CD4-positive, alpha-beta T cell treated with Interleukin-1 beta for 1 hour (primary cell): Measurements from ENCODE around the gene NRG2.

ENCODE experiments used
- DNase-seq, 2 donors: peaks; one replicate each; pipeline ENCODE4 v3.0.0-alpha.2; 2020 to 2022

NRG2 gene

GRCh38 chr5:139872851-139873794 lies 170.0 kb downstream of the NRG2 start:
- no peak for DNase-seq

DNA sequence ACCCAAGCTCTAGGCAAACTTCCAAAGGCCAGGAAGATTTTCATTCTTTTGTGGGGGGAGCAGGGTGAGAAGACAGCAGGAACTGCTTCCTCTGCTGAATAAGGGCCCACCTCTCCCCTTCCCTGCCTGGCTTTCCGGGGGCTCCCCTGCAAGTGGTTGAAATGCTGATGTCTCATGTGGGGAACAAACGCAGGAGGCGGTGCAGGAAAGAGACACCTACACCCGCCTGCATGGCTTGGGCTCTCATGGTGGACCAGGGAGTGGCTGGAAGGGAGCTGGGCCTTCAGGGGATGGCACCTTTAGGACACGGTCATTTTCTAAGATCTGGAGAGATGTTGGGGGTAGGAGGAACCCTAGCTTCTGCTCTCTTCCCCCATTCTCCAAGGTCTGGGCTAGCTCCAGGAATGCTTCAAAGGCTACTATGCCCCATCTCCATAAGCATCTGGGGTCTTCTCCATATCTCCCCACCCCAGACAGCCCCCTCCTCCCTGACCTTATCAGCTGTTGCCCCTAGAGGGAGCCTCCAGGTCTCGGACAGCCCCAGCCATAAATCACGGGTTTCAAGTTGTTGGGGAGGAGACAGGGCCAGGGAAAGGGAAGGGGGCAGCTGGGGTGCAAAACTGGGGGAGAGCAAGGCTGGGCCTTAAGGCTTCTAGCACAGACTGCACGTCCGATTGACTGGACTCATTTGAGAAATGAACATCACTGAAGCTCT lies 170.9 kb downstream of the NRG2 start:
- no peak for DNase-seq

DNA sequence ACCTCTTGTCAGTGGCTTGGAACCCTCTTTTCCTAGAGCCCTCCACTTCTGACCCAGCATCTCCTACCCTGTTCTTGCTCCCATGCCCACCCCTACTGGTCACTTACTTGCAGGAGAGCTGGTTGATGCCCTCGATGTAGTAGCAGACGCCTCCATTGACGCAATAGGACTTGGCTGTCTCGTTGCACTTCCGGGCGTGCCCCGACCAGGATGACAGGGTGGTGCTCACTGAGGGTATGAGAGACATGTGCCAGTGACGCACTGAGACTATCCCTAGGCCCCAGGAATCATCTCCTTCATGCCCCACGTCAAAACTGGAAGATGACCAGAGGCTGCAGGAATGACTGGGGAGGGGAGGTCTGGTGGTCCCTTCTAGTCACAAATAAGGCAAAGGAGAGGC lies 171.5 kb downstream of the NRG2 start:
- DNase-seq, result no peak

DNA sequence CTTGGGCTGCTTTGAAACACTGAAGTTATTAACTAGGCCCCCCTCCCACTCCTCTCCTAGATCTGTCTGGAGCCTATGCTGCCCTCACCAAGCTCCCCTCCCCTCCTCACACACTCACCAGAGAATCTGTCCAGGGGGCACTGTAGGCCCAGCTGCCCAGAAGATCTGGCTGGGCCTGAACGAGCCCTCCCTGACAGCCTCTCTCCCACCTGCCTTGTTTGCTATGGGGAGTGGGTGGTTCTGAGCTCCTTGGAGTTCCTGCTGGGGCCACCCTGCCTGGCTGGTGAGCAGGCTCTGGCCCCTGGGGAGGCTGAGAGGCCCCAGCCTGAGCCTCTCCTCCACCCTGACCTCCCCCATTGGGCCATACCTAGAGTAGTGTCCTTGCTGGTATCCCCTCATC lies 172.4 kb downstream of the NRG2 start:
- DNase-seq, result no peak

GRCh38 chr5:139869042-139869790 lies 173.9 kb downstream of the NRG2 start:
- DNase-seq, result no peak

DNA sequence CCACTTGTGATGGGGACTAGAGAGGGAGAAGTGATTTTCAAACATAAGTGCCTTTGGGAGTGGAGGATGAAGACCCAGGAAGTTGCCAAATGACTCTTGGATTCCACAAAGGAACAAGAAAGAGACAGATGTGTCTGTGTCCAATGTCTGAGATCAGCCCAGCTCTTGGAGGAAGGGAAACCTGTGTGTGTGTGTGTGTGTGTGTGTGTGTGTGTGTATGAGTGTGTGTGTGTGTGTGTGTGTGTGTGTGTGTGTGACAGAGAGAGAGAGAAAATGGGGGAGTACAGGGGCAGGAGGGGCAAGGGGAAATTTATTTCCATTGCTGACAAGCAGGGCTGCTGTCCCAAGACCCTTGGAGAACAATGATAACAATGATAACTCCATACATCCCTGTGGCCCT lies 175.5 kb downstream of the NRG2 start:
- DNase-seq, result no peak

DNA sequence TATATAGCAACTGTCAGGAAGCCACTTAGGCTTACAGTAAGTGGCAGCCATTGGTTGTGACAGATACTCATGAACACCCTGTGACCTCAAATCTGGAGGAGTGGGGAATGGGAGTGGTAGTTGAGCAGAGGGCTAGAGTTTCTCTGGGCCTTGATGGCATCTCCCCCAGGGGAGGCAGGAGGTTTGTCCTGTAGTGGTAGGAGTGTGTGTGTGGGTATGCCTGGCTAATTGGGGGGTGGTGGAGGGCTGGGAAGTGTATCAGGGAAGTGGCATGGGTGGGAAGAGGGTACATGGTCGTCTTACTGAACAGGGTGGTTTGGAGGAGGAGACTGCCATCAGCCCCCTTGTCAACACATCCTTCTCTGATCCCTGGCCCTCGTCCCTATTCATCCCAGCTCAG lies 176.0 kb downstream of the NRG2 start:
- no peak for DNase-seq

- no peak for DNase-seq
Observed at GRCh38 chr5:139864716-139865483, 178.2 kb downstream of the NRG2 start.

- DNase-seq, result peak; percentile 31 to 51
Observed at GRCh38 chr5:139863855-139864558, 179.1 kb downstream of the NRG2 start.

DNA sequence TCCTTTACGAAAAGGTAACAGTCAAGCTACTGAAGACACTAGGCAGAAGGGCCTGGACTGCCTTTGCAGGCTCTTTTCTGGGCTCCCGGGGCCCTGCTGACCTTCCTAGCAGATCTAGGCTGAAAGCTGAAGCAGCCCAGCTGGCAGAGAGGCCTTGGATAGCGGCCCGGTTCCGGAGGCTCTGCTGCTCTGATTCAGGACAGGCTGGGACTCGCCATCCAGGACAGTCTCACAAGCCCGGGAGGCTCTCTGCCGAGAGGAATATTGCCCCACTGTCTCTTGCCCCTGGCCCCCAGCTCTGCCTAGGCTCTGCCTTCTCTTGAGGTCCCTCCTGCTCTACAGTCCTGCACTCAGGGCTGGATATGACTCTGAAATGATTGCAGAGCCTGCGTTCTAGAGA lies 179.7 kb downstream of the NRG2 start:
- no peak for DNase-seq

GRCh38 chr5:139862803-139863202 lies 180.3 kb downstream of the NRG2 start:
- no peak for DNase-seq

DNA sequence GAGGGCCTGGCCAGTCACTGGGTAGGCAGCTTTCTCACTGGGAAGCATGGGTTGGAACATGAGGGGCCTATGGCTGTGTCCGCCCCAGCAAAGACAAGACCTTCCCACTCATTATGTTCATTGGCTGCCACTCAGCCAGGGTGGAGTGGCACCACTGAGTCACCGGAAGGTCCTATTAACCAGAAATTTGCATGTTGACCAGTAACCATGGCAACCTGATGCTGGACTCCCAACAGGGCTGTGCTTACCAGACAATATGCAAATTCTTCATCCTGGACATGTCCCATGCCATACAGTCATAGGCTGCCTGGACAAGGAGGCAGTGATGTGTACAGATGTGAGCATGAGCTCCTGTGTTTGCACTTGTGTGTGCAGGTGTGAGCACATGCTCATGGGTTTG lies 180.8 kb downstream of the NRG2 start:
- no peak for DNase-seq

GRCh38 chr5:139861889-139862207 lies 181.3 kb downstream of the NRG2 start:
- no peak for DNase-seq

DNA sequence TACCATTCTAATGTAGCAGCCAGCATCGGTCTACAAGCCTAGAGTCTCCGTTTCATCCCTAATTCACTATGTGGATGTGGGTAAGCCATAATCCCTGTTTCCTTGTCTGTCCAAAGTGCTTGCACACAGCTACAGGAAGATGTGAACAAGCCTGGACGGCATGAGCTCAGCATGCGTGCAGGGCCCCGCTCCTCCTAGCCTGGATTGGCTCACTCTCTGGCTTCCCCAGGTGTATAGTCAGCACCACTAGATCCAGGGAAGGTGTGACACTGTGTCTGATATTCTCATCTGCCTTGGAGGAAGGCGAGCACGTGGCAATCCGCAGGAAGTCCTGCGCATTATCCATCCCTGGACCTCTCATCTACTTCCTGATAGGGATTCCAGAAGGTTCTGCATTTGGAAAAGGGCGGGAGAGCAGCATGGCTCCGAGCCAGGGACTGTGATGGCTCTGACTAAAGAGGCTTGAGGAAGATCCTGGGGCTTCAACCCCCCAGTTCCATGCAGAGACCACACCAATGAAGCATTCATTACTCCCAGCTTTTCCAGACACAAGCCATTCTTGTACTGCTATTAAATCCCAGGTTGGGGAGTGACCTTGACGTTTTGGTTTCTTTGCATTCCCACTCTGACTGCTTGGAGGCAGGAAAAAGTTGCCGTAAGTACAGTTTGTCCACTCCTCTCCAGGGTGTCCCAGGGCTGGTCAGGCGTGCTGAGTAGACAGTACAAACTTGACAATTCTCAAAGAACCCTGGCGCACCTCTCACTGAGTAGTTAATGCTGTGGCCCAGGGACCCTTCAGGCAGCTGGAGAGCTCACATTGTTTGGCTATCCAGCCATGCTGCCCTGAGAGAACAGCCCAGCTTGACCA lies 181.8 kb downstream of the NRG2 start:
- no peak for DNase-seq

DNA sequence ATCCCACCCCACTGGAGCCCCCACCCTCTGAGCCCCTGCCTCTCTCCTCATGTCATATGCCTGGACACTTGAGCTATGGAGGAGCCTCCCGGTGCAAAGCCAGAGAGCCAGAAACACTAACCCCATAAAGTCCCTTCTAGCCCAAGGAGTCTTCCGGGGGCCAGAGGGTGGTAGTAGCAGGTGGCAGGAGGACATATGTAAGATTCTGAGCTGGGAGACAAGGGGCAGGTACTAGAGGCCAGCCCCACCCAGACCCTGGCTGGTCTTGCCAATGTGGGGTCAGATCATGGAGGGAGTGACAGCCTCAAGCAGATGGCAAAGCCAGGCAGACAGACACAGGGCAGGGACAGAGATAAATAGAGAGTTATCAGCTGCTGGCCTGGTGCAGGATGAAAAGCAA lies 184.1 kb downstream of the NRG2 start:
- DNase-seq, result no peak

DNA sequence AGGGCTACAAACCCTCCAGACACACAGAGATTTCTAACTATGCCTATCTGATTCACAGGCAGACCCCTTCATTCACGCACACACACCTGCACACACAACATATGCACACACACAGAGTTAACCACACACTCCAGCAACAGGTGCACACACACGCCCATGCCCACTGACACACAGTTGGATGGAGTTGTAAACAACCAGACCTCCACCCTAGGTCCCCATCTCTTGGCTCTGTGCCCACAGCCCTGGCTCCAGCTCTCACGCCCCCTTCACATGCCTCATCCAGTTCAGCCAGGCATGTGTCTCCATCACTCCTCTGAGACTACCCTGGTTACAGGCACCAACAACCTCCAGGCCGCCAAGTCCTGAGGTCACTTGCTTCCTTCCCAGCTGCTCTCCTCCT lies 186.4 kb downstream of the NRG2 start:
- no peak for DNase-seq

DNA sequence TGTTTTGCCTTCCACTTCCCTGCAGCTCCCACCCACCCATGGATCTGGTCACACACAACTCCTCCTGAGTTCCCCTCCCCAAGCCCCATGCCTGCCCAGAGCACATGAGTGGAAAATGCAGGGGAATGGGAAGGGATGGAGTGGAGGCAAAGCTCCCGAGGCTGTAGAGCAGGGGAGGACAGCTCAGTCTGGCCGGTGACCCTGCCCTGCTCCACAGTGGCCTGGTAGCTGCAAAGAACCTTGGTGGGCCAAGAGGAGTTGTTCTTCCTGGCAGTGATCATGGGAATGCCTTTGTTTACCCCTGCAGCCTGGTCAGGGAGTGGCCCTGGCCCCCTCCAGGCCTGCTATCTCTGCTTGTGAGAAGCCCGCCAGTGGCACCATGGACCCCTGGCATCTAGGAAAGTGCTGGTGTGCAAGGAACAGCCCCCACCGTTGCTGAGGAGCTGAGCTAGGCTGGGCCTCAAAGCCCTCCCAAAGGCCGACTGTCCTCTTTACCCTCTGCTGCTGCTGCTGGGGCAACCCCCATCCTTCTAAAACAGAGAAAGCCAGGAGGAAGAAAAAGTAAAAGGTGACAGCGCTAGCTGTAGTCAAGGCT lies 187.1 kb downstream of the NRG2 start:
- DNase-seq, result no peak

DNA sequence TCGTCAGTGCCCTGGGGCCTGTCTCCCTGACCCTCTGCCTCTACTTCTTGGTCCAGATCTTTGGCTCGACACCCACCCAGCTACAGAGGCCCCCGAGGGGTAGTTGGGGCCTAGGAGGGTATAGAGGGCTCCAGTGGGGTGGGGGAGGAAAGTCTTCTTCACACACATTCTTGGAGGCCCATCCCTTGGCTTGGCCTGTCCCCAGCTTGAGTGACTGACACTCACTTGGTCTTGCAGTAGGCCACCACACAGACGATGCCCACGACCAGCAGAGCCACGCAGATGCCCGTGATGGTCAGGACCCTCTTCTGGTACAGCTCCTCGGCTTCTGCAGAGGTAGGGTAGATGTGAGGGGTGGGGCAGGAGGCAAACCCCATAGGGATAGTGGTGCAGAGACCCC lies 187.6 kb downstream of the NRG2 start:
- no peak for DNase-seq

DNA sequence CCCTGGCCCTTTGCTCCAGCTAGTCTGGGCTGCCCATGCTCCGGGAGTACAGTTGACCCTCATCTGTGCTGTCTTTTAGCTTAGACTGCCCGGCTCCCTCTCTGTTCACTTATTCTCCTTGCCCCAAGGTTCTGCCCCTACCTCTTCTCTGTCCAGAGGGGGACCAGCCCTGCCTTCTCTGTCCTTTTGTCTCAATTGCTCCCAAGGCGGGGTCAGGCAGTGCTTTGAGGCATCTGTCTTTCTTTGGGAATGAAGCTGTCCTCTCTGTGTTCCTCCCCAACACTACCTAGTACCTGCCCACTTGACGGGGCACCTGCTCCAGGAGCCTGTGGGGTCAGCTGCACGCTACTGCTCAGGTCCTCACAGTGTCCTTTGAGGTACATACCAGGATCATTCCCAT lies 188.1 kb downstream of the NRG2 start:
- no peak for DNase-seq

GRCh38 chr5:139854029-139854605 lies 189.0 kb downstream of the NRG2 start:
- DNase-seq, result no peak
